ENCODE measurements around the gene NXPE1. TPM values are rescaled to one million over a fixed set of nuclear protein-coding genes. Genes with fewer than 3 reads are reported as not detected.

The NXPE1 gene
- total RNA-seq, 6 experiments from 2014 or later: not detected

DNA sequence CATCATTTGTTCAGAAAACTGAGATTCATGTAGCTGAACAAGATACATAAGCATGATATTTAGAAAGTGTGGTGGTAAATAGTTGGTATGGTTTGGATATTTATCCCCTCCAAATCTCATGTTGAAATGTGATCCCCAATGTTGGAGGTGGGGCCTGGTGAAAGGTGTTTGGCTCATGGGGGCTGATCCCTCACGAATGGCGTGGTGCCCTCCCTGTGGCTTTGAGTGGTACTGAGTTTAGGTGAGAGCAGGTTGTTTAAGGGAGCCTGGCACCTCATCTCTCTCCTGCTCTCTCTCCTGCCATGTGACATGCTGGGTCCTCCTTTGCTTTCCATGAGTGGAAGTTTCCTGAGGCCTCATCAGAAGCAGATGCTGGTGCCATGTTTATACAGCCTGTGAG is 48.1 kb downstream of the NXPE1 start:
- H3K36me3 Mint-ChIP-seq (ENCODE audit: low read depth): no peaks in the 10 kb centered on the region
- H3K9me3 Mint-ChIP-seq: no peaks in the 10 kb centered on the region
- TF ChIP-seq, protein P1, sequence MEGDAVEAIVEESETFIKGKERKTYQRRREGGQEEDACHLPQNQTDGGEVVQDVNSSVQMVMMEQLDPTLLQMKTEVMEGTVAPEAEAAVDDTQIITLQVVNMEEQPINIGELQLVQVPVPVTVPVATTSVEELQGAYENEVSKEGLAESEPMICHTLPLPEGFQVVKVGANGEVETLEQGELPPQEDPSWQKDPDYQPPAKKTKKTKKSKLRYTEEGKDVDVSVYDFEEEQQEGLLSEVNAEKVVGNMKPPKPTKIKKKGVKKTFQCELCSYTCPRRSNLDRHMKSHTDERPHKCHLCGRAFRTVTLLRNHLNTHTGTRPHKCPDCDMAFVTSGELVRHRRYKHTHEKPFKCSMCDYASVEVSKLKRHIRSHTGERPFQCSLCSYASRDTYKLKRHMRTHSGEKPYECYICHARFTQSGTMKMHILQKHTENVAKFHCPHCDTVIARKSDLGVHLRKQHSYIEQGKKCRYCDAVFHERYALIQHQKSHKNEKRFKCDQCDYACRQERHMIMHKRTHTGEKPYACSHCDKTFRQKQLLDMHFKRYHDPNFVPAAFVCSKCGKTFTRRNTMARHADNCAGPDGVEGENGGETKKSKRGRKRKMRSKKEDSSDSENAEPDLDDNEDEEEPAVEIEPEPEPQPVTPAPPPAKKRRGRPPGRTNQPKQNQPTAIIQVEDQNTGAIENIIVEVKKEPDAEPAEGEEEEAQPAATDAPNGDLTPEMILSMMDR (IDR thresholded peaks at IDR 0.05): no peak
- DNase-seq: no peak
- H3K4me3 Mint-ChIP-seq: no peak overlapping the region
- no peaks in the 10 kb centered on the region for H3K27me3 Mint-ChIP-seq (ENCODE audit: insufficient read depth)
- no peak overlapping the region for H3K27ac Mint-ChIP-seq
- no peaks in the 10 kb centered on the region for H3K4me1 Mint-ChIP-seq (ENCODE audit: low read depth)

DNA sequence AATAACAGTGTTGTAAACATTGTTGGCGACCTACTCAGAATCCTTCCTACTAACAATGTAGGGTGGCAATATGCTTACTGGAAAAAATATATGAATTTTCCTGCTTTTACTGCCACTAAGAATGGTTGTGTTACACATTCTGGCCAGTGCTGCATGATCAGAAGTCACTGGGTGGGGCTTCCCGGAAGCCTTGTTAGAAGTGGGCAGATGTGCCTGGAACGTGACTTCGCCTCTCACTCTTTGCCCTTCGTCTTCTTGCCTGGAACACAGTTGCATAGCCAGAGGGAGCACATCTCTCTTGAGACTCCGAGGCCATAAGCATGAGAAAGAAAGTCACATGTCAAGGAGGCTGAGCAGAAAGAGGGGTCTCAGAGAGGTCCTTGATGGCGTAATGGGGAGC is 48.6 kb downstream of the NXPE1 start:
- H3K9me3 Mint-ChIP-seq: no peaks in the 10 kb centered on the region
- no peak overlapping the region for H3K27ac Mint-ChIP-seq
- no peaks in the 10 kb centered on the region for H3K4me1 Mint-ChIP-seq (ENCODE audit: low read depth)
- H3K36me3 Mint-ChIP-seq (ENCODE audit: low read depth): no peaks in the 10 kb centered on the region
- TF ChIP-seq, protein P1 (IDR thresholded peaks at IDR 0.05): no peak
- no peaks in the 10 kb centered on the region for H3K27me3 Mint-ChIP-seq (ENCODE audit: insufficient read depth)
- DNase-seq: no peak
- no peak overlapping the region for H3K4me3 Mint-ChIP-seq

DNA sequence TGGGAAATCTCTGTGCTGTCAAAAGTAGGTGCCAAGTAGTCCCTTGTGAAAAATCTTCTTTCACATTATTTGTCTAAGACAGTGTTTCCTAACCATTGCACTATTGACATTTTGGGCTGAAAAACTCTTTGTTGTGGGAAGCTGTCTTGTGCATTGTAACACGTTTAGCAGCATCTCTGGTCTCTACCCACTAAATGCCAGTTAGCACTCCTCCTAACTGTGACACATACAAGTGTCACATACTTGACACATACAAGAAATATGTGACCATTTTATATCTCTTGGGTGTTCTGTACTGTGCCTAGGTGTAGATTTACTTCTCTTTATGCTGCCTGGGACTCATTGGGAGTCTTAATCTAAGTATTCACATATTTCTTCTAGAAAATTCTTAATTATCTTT is 57.8 kb downstream of the NXPE1 start:
- Mint-ChIP-seq H3K27me3 (ENCODE audit: insufficient read depth) (peaks cover 2% of the 10 kb centered on the region; the same call in 1 of the 2 replicates), H3K27ac (no peak overlapping the region), H3K36me3 (ENCODE audit: low read depth) (no peaks in the 10 kb centered on the region), H3K4me3 (no peak overlapping the region), H3K4me1 (ENCODE audit: low read depth) (no peaks in the 10 kb centered on the region), H3K9me3 (no peaks in the 10 kb centered on the region)
- no peak for DNase-seq
- TF ChIP-seq, protein P1 (IDR thresholded peaks at IDR 0.05): no peak

DNA sequence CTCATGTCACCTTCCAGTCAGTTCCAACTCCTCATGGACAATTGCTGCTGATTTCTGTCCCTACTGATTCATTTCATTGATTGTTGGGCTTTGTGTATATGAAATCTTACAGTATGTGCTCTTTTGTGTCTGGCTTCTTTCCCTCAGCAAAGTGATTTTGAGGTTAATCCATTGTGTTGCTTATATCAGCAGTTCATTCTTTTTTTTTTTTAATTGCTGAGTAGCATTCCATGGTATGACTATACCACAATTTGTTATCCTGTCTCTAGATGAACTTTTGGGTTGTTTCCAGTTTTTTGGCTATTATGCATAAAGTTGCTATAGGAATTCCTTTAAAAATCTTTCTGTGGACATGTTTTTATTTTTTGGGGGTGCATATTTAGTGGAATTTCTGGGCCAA is 59.9 kb downstream of the NXPE1 start:
- H3K9me3 Mint-ChIP-seq: no peaks in the 10 kb centered on the region
- no peak for DNase-seq
- TF ChIP-seq, protein P1 (IDR thresholded peaks at IDR 0.05): no peak
- no peak overlapping the region for H3K4me3 Mint-ChIP-seq
- no peaks in the 10 kb centered on the region for H3K4me1 Mint-ChIP-seq (ENCODE audit: low read depth)
- H3K36me3 Mint-ChIP-seq (ENCODE audit: low read depth): no peaks in the 10 kb centered on the region
- H3K27ac Mint-ChIP-seq: no peak overlapping the region
- H3K27me3 Mint-ChIP-seq (ENCODE audit: insufficient read depth): peaks cover 2% of the 10 kb centered on the region; the same call in 1 of the 2 replicates

DNA sequence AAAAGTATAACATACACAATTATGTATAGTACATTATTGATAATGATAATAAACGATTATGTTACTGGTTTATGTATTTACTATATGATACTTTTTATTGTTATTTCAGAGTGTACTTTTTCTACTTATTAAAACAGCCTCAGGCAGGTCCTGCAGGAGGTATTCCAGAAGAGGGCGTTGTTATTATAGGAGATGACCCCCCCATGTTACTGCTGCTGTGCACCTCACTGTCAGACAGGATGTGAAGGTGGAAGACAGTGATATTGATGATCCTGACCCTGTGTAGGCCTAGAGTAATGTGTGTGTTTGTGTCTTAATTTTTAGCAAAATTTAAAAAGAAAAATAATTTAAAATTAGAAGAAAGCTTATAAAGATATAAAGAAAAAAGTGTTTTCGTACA is 62.8 kb downstream of the NXPE1 start:
- Mint-ChIP-seq H3K9me3 (no peaks in the 10 kb centered on the region), H3K36me3 (ENCODE audit: low read depth) (no peaks in the 10 kb centered on the region), H3K27me3 (ENCODE audit: insufficient read depth) (no peaks in the 10 kb centered on the region), H3K4me1 (ENCODE audit: low read depth) (no peaks in the 10 kb centered on the region), H3K27ac (no peak overlapping the region), H3K4me3 (no peak overlapping the region)
- TF ChIP-seq, protein P1 (IDR thresholded peaks at IDR 0.05): no peak
- no peak for DNase-seq

DNA sequence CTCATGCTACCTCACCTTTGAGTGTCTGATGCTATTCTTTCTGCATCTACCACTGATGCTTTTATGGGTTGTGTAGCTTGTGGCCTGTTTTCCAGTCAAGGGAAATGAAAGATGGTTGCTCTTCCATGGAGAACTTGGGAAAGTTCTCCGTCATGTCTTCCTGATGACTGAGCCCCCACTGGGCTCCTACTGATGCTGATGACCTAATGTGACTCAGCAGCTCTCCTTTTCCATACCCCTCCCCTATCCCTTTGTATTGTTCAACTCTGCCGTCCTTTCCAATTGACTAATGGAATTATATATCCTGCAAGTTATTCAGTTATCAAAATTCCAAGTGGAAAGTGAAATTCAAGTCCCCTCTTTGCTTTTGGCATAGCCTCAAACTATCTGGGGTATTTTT is 75.8 kb downstream of the NXPE1 start:
- Mint-ChIP-seq H3K9me3 (no peaks in the 10 kb centered on the region), H3K27me3 (ENCODE audit: insufficient read depth) (no peaks in the 10 kb centered on the region), H3K4me3 (no peak overlapping the region), H3K36me3 (ENCODE audit: low read depth) (no peaks in the 10 kb centered on the region), H3K27ac (no peak overlapping the region), H3K4me1 (ENCODE audit: low read depth) (peaks cover 16% of the 10 kb centered on the region)
- DNase-seq: no peak
- TF ChIP-seq, protein P1 (IDR thresholded peaks at IDR 0.05): no peak
